Measurements from ENCODE around the gene DOCK2. TPM values are rescaled to one million over a fixed set of nuclear protein-coding genes. Genes with fewer than 3 reads are reported as not detected.

Gene DOCK2
- polyA plus RNA-seq, 1 of the 3 experiments (the other 2 are of a cell fraction) = 3.8 TPM

GRCh38 chr5:169893010-169893409, 255.9 kb downstream of the DOCK2 start (continued):
- no peak for TF ChIP-seq POLR2AphosphoS5 (IDR thresholded peaks at IDR 0.05; ENCODE audit: low read depth, low read length)
- TF ChIP-seq NFIC (IDR thresholded peaks at IDR 0.05; ENCODE audit: borderline replicate concordance) = no peak
- no peak for TF ChIP-seq ELF1 (IDR thresholded peaks at IDR 0.05)
- TF ChIP-seq FOXM1 (IDR thresholded peaks at IDR 0.05; ENCODE audit: low read depth) = no peak
- no peak for TF ChIP-seq RXRA (IDR thresholded peaks at IDR 0.05; ENCODE audit: borderline replicate concordance, low read depth)
- TF ChIP-seq JUND (IDR thresholded peaks at IDR 0.05) = no peak

- Histone ChIP-seq H3K9me3 (no peaks in the 10 kb centered on the region), H3K36me3 (replicated peaks in 1 of 2; ENCODE audit: control insufficient read depth in 1 of 2, insufficient read depth in 2 of 2, low read length in 1 of 2) (peaks cover 0 to 12% of the 10 kb centered on the region in 2 experiments), H3K4me3 (ENCODE audit: low read depth in 2 of 2, low read length in 1 of 2) (no peak overlapping the region), H3F3A (replicated peaks; ENCODE audit: insufficient read depth) (no peaks in the 10 kb centered on the region), H3K9ac (no peak overlapping the region), H3K4me2 (peak overlapping the region; percentile 21; the same call in 1 of the 2 replicates), H3K4me1 (ENCODE audit: control insufficient read depth in 1 of 2, insufficient read depth in 2 of 2, low read depth in 1 of 2, low read length in 1 of 2) (no peaks in the 10 kb centered on the region), H4K20me1 (ENCODE audit: insufficient read depth) (no peaks in the 10 kb centered on the region), H2AFZ (ENCODE audit: low read depth) (no peak overlapping the region), H3K79me2 (ENCODE audit: insufficient read depth) (peaks cover 11% of the 10 kb centered on the region; the same call in 1 of the 2 replicates), H3K27me3 (ENCODE audit: insufficient read depth) (no peaks in the 10 kb centered on the region), H3K27ac (ENCODE audit: low read depth in 2 of 2, low read length in 1 of 2) (peak overlapping the region in 1 of 2 experiments; percentile 46; a peak in 1 of 4 replicates), H3K9me2 (no peaks in the 10 kb centered on the region)
- TF ChIP-seq FOXM1 (IDR thresholded peaks at IDR 0.05; ENCODE audit: low read depth) (no peak), PBX3 (IDR thresholded peaks at IDR 0.05) (peak; percentile 48), MAX (IDR thresholded peaks at IDR 0.05; ENCODE audit: low read depth) (no peak), NFIC (IDR thresholded peaks at IDR 0.05; ENCODE audit: borderline replicate concordance) (peak; percentile 50; the same call in 1 of the 2 replicates)
- DNase-seq = no peak
- CTCF ChIA-PET = interaction anchor here (1.0 kb wide), 1 partner anchor 9 kb away, joined by 3 read pairs; no protein-coding TSS in a partner anchor
- POLR2A ChIA-PET = no interaction called here
- WGBS (ENCODE audit: low lambda C conversion rate) = 40% methylated on average over 2 of the region's 2 CpGs
Observed at GRCh38 chr5:169893571-169893970, 256.5 kb downstream of the DOCK2 start.

- Histone ChIP-seq H3K79me2 (ENCODE audit: insufficient read depth) (peaks cover 28% of the 10 kb centered on the region; the same call in 1 of the 2 replicates), H2AFZ (ENCODE audit: low read depth) (no peak overlapping the region), H3K4me2 (no peak overlapping the region), H3F3A (replicated peaks; ENCODE audit: insufficient read depth) (no peaks in the 10 kb centered on the region), H3K9me3 (no peaks in the 10 kb centered on the region), H3K27ac (ENCODE audit: low read depth in 2 of 2, low read length in 1 of 2) (no peak overlapping the region), H4K20me1 (ENCODE audit: insufficient read depth) (no peaks in the 10 kb centered on the region), H3K9me2 (no peaks in the 10 kb centered on the region), H3K9ac (no peak overlapping the region), H3K27me3 (ENCODE audit: insufficient read depth) (no peaks in the 10 kb centered on the region), H3K36me3 (replicated peaks in 1 of 2; ENCODE audit: control insufficient read depth in 1 of 2, insufficient read depth in 2 of 2, low read length in 1 of 2) (peaks cover 0 to 15% of the 10 kb centered on the region in 2 experiments), H3K4me3 (ENCODE audit: low read depth in 2 of 2, low read length in 1 of 2) (no peak overlapping the region), H3K4me1 (ENCODE audit: control insufficient read depth in 1 of 2, insufficient read depth in 2 of 2, low read depth in 1 of 2, low read length in 1 of 2) (no peaks in the 10 kb centered on the region)
- POLR2A ChIA-PET = no interaction called here
- CTCF ChIA-PET = interaction anchor here (0.6 to 1.3 kb wide), 2 partner anchors 12 to 1522 kb away, joined by 3 to 4 read pairs; no protein-coding TSS in a partner anchor
- 77% methylated on average over 7 of the region's 7 CpGs for WGBS (ENCODE audit: low lambda C conversion rate)
- DNase-seq = no peak
- TF ChIP-seq FOSL2 (IDR thresholded peaks at IDR 0.05; ENCODE audit: borderline replicate concordance, low read depth) (no peak), FOXM1 (IDR thresholded peaks at IDR 0.05; ENCODE audit: low read depth) (no peak), SIN3A (IDR thresholded peaks at IDR 0.05; ENCODE audit: borderline replicate concordance, low read depth, low read length) (no peak), SMC3 (IDR thresholded peaks at IDR 0.05; ENCODE audit: low read depth, low read length) (no peak), GATA2 (CRISPR knock-in tag; IDR thresholded peaks at IDR 0.05) (no peak), POLR2AphosphoS5 (IDR thresholded peaks at IDR 0.05; ENCODE audit: low read depth, low read length) (no peak), RAD21 (IDR thresholded peaks at IDR 0.05; ENCODE audit: low read length) (no peak), EP300 (IDR thresholded peaks at IDR 0.05; ENCODE audit: borderline replicate concordance in 1 of 2, low read depth in 1 of 2, low read length in 1 of 2) (no peak), JUND (IDR thresholded peaks at IDR 0.05) (no peak), RFX5 (IDR thresholded peaks at IDR 0.05; ENCODE audit: low read length) (no peak), IRF3 (IDR thresholded peaks at IDR 0.05; ENCODE audit: low read depth, low read length) (no peak), MAX (IDR thresholded peaks at IDR 0.05; ENCODE audit: low read depth) (no peak), REST (IDR thresholded peaks at IDR 0.05; ENCODE audit: low read depth, low read length) (no peak)
Observed at GRCh38 chr5:169895926-169896325, 258.9 kb downstream of the DOCK2 start.

Measured in SK-N-SH (cell line).